SK-N-SH (cell line): ENCODE data around the gene IFITM1. TPM values are rescaled to one million over a fixed set of nuclear protein-coding genes. Genes with fewer than 3 reads are reported as not detected.

ENCODE experiments used
- CTCF ChIA-PET: fragments of 300-600, 350-600 bp; formaldehyde crosslinking; extraction: SDS; loops from one replicate; lab custom pipeline; 2021; lab: Yijun Ruan, JAX
- POLR2A ChIA-PET: fragments of 350-600 bp; sonication (Branson Sonifier 250); formaldehyde crosslinking; extraction: SDS; loops from one replicate; lab custom pipeline; 2020; ENCODE audit warnings: antibody characterized with exemption, inconsistent platforms; lab: Yijun Ruan, JAX
- DNase-seq: peaks from one replicate; pipeline ENCODE4 v3.0.0; 2012
- H2AFZ ChIP-seq: fragments of 200-600 bp; sonication (generic); 2 replicates; pipeline ENCODE4 v1.8.1; 2016; ENCODE audit warnings: antibody characterized with exemption, mild to moderate bottlenecking, low read depth
- H3F3A ChIP-seq: fragments of 200-600 bp; sonication (generic); replicated peaks from 2 replicates; pipeline ENCODE3; 2016; ENCODE audit warnings: antibody characterized with exemption, mild to moderate bottlenecking; ENCODE audit not compliant: insufficient read depth
- H3K27ac ChIP-seq, 2 experiments: fragments of 200-500 bp in 1 of 2; fragments of 200-600 bp in 1 of 2; sonication (Bioruptor generic) in 1 of 2; sonication (generic), shearing (Covaris generic) in 1 of 2; 2 replicates each; pipeline versions ENCODE4 v1.5.1 to v1.6.1; 2014 to 2016; ENCODE audit warnings: low read depth in 2 of 2, inconsistent platforms in 1 of 2, low read length in 1 of 2, mild to moderate bottlenecking in 1 of 2, mixed read lengths in 1 of 2
- H3K27me3 ChIP-seq: fragments of 200-600 bp; sonication (generic), shearing (Covaris generic); 2 replicates; pipeline ENCODE4 v1.6.1; 2016; ENCODE audit warnings: mixed run types; ENCODE audit not compliant: insufficient read depth
- H3K36me3 ChIP-seq, 2 experiments: fragments of 200-500 bp in 1 of 2; fragments of 200-600 bp in 1 of 2; sonication (Bioruptor generic) in 1 of 2; sonication (generic) in 1 of 2; replicated peaks in 1 of 2; 2 replicates each; pipeline versions ENCODE3 to v1.5.1; 2014 to 2016; ENCODE audit warnings: low read length in 1 of 2, mild to moderate bottlenecking in 1 of 2; ENCODE audit not compliant: insufficient read depth in 2 of 2, control insufficient read depth in 1 of 2
- H3K4me1 ChIP-seq, 2 experiments: fragments of 200-500 bp in 1 of 2; fragments of 200-600 bp in 1 of 2; sonication (Bioruptor generic) in 1 of 2; sonication (generic), shearing (Covaris generic) in 1 of 2; 2 replicates each; pipeline versions ENCODE4 v1.5.1 to v1.6.1; 2014 to 2016; ENCODE audit warnings: low read depth in 1 of 2, low read length in 1 of 2, mixed run types in 1 of 2; ENCODE audit not compliant: insufficient read depth in 2 of 2, control insufficient read depth in 1 of 2
- H3K4me2 ChIP-seq: fragments of 200-600 bp; sonication (generic), shearing (Covaris generic); 2 replicates; pipeline ENCODE4 v1.6.1; 2017; ENCODE audit warnings: mixed run types
- H3K4me3 ChIP-seq, 2 experiments: fragments of 200-500 bp in 1 of 2; fragments of 200-600 bp in 1 of 2; sonication (Bioruptor generic) in 1 of 2; sonication (generic), shearing (Covaris generic) in 1 of 2; 2 replicates each; pipeline versions ENCODE4 v1.5.1 to v1.8.1; 2014 to 2016; ENCODE audit warnings: low read depth in 2 of 2, inconsistent platforms in 1 of 2, low read length in 1 of 2, mild to moderate bottlenecking in 1 of 2, mixed read lengths in 1 of 2, moderate library complexity in 1 of 2
- H3K79me2 ChIP-seq: fragments of 200-600 bp; sonication (generic); 2 replicates; pipeline ENCODE4 v1.8.1; 2017; ENCODE audit warnings: mild to moderate bottlenecking; ENCODE audit not compliant: insufficient read depth
- H3K9ac ChIP-seq: fragments of 200-600 bp; sonication (generic); 2 replicates; pipeline ENCODE4 v1.6.1; 2017; ENCODE audit warnings: mixed run types
- H3K9me2 ChIP-seq: fragments of 200-600 bp; sonication (generic); 2 replicates; pipeline ENCODE4 v1.6.1; 2017; ENCODE audit warnings: mixed run types
- H3K9me3 ChIP-seq: fragments of 200-600 bp; sonication (generic); 2 replicates; pipeline ENCODE4 v1.6.1; 2017; ENCODE audit warnings: mixed run types, mild to moderate bottlenecking, moderate library complexity
- H4K20me1 ChIP-seq: fragments of 200-600 bp; sonication (generic); 2 replicates; pipeline ENCODE4 v1.6.1; 2017; ENCODE audit warnings: mild to moderate bottlenecking, mixed run types; ENCODE audit not compliant: insufficient read depth
- CHD2 ChIP-seq: fragments of 150-350 bp; IDR thresholded peaks from 2 replicates; pipeline ENCODE4 v1.6.1; 2018; ENCODE audit warnings: low read length; ENCODE audit not compliant: partially characterized antibody
- EP300 ChIP-seq, 2 experiments: IDR thresholded peaks; 2 replicates each; pipeline versions ENCODE4 v1.4.0 to v1.6.1; 2012; ENCODE audit warnings: borderline replicate concordance in 1 of 2, low read depth in 1 of 2, low read length in 1 of 2
- FOXM1 ChIP-seq: IDR thresholded peaks from 2 replicates; pipeline ENCODE4 v1.4.0; 2012; ENCODE audit warnings: low read depth, mild to moderate bottlenecking
- GABPA ChIP-seq: IDR thresholded peaks from 2 replicates; pipeline ENCODE4 v1.4.0; 2012; ENCODE audit warnings: low read depth, mild to moderate bottlenecking
- IRF3 ChIP-seq: fragments of 150-350 bp; IDR thresholded peaks from 2 replicates; pipeline ENCODE4 v1.6.1; 2016; ENCODE audit warnings: mild to moderate bottlenecking, low read depth, low read length
- JUND ChIP-seq: IDR thresholded peaks from 2 replicates; pipeline ENCODE4 v1.4.0; 2012
- NFIC ChIP-seq: IDR thresholded peaks from 2 replicates; pipeline ENCODE4 v1.4.0; 2012; ENCODE audit warnings: borderline replicate concordance
- PBX3 ChIP-seq: IDR thresholded peaks from 2 replicates; pipeline ENCODE4; 2012
- POLR2AphosphoS5 ChIP-seq: IDR thresholded peaks from 2 replicates; pipeline ENCODE4 v1.6.1; 2012; ENCODE audit warnings: low read depth, low read length
- RCOR1 ChIP-seq: fragments of 150-350 bp; IDR thresholded peaks from 2 replicates; pipeline ENCODE4 v1.6.1; 2017; ENCODE audit warnings: antibody characterized with exemption, low read length
- RFX5 ChIP-seq: IDR thresholded peaks from 2 replicates; pipeline ENCODE4 v1.6.1; 2012; ENCODE audit warnings: mild to moderate bottlenecking, improper control_type of control experiment, low read length
- RXRA ChIP-seq: IDR thresholded peaks from 2 replicates; pipeline ENCODE4 v1.4.0; 2012; ENCODE audit warnings: low read depth, mild to moderate bottlenecking, borderline replicate concordance
- SIN3A ChIP-seq: IDR thresholded peaks from 2 replicates; pipeline ENCODE4 v1.6.1; 2012; ENCODE audit warnings: low read depth, mild to moderate bottlenecking, low read length, moderate library complexity, borderline replicate concordance
- SMC3 ChIP-seq: IDR thresholded peaks from 2 replicates; pipeline ENCODE4 v1.6.1; 2012; ENCODE audit warnings: low read depth, low read length, improper control_type of control experiment
- TCF12 ChIP-seq: IDR thresholded peaks from 2 replicates; pipeline ENCODE4 v1.4.0; 2012
- WGBS: methylation state at CpG from one replicate; pipeline ENCODE4 v1.1.6; 2017; ENCODE audit warnings: low lambda C conversion rate; 5-methylcytosine and 5-hydroxymethylcytosine counted together
- polyA plus RNA-seq, 3 experiments: library from polyadenylated mRNA; depleted of rRNA; stranded (reverse); fragments of >200 nt; gene quantifications; 2 replicates each; pipeline ENCODE4 v1.2.3, GENCODE V29; 2012
- TF ChIP-seq, protein P1 (sequence below): IDR thresholded peaks from 2 replicates; pipeline ENCODE4 v1.6.1; 2012; ENCODE audit warnings: mild to moderate bottlenecking, low read depth, low read length, moderate library complexity

Gene IFITM1
- polyA plus RNA-seq, 1 of the 3 experiments (the other 2 are of a cell fraction), result 19.4 TPM

DNA sequence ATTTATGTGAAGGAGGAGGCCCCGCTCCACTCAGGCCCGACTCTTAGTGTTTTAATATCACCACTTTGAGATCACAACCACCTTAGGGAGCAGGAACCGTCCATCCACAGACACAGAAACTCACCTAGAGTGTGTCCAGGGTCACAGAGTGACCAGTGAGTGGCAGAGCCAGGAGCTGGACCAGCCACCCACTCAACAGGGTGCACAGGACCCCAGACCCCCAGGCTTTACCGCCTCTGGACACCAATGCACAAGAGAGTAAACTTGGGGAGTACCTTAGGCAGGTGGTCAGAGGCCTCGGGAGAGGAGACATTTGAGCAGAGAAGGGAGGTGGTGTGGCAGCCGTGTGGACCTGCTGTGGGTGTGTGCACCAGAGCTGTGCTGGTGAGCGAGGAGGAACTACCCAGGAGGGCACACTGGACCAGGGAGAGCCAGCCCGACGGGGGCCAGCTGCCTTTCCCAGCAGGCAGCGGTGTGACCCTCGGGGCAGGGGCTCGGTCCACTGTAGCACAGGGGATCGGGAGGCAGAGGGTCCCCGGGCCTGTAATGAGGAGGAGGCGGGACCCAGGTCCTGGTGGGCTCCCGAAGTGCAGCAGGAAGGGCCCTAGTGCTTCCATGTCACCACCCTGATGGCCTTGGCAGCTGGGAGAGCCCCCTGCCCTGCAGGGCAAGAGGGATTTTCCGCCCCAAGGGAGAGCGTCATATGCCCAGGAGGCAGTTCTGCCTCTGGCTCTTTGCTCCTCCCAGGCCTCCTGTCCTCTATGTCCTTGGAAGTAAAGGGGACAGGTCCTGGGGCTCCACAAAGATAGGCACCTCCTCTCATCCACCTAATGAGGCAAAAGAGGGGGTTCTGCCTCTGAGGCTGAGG is 43.2 kb upstream of the IFITM1 start:
- H3K4me2 ChIP-seq, result no peak overlapping the region
- no peak overlapping the region for H3K4me3 ChIP-seq
- H3K4me1 ChIP-seq, result peaks cover 0 to 6% of the 10 kb centered on the region in 2 experiments; a peak in 1 of 4 replicates
- H3K9ac ChIP-seq, result no peak overlapping the region
- no peaks in the 10 kb centered on the region; the same call in 1 of the 2 replicates for H3K9me3 ChIP-seq
- no peak for TF ChIP-seq TCF12
- no peak overlapping the region for H2AFZ ChIP-seq
- peaks cover 9% of the 10 kb centered on the region; the same call in 1 of the 2 replicates for H3K27me3 ChIP-seq
- no peaks in the 10 kb centered on the region for H3K9me2 ChIP-seq
- H3K36me3 ChIP-seq, result no peaks in the 10 kb centered on the region
- CTCF ChIA-PET, result no interaction called here
- H3K27ac ChIP-seq, result no peak overlapping the region
- peaks cover 12% of the 10 kb centered on the region for H3F3A ChIP-seq
- WGBS, result 60% methylated on average over 10 of the region's 18 CpGs
- H4K20me1 ChIP-seq, result no peaks in the 10 kb centered on the region
- POLR2A ChIA-PET, result no interaction called here
- no peak for DNase-seq
- no peaks in the 10 kb centered on the region for H3K79me2 ChIP-seq

- no CpG with 5 or more reads among the region's 8 CpGs for WGBS
- H3K4me2 ChIP-seq, result no peak overlapping the region
- no peak overlapping the region for H2AFZ ChIP-seq
- H3K9me2 ChIP-seq, result no peaks in the 10 kb centered on the region
- TF ChIP-seq RXRA (no peak), JUND (no peak), CHD2 (no peak), EP300 (IDR thresholded peaks at IDR 0.05; ENCODE audit: borderline replicate concordance in 1 of 2, low read depth in 1 of 2, low read length in 1 of 2) (no peak), IRF3 (no peak), RFX5 (no peak), PBX3 (no peak), FOXM1 (no peak), NFIC (no peak), SMC3 (no peak), RCOR1 (no peak), SIN3A (no peak), GABPA (no peak), POLR2AphosphoS5 (no peak)
- TF ChIP-seq, protein P1, sequence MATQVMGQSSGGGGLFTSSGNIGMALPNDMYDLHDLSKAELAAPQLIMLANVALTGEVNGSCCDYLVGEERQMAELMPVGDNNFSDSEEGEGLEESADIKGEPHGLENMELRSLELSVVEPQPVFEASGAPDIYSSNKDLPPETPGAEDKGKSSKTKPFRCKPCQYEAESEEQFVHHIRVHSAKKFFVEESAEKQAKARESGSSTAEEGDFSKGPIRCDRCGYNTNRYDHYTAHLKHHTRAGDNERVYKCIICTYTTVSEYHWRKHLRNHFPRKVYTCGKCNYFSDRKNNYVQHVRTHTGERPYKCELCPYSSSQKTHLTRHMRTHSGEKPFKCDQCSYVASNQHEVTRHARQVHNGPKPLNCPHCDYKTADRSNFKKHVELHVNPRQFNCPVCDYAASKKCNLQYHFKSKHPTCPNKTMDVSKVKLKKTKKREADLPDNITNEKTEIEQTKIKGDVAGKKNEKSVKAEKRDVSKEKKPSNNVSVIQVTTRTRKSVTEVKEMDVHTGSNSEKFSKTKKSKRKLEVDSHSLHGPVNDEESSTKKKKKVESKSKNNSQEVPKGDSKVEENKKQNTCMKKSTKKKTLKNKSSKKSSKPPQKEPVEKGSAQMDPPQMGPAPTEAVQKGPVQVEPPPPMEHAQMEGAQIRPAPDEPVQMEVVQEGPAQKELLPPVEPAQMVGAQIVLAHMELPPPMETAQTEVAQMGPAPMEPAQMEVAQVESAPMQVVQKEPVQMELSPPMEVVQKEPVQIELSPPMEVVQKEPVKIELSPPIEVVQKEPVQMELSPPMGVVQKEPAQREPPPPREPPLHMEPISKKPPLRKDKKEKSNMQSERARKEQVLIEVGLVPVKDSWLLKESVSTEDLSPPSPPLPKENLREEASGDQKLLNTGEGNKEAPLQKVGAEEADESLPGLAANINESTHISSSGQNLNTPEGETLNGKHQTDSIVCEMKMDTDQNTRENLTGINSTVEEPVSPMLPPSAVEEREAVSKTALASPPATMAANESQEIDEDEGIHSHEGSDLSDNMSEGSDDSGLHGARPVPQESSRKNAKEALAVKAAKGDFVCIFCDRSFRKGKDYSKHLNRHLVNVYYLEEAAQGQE, result no peak
- H3F3A ChIP-seq, result peaks cover 7% of the 10 kb centered on the region
- no peaks in the 10 kb centered on the region for H4K20me1 ChIP-seq
- no peaks in the 10 kb centered on the region for H3K36me3 ChIP-seq
- no peak overlapping the region for H3K9ac ChIP-seq
- ChIA-PET POLR2A (no interaction called here), CTCF (no interaction called here)
- DNase-seq, result no peak
- H3K79me2 ChIP-seq, result no peaks in the 10 kb centered on the region
- no peak overlapping the region for H3K4me3 ChIP-seq
- H3K9me3 ChIP-seq, result peaks cover 3% of the 10 kb centered on the region
- H3K4me1 ChIP-seq, result peaks cover 0 to 6% of the 10 kb centered on the region in 2 experiments; a peak in 1 of 4 replicates
- H3K27ac ChIP-seq, result no peak overlapping the region
- peaks cover 9% of the 10 kb centered on the region; the same call in 1 of the 2 replicates for H3K27me3 ChIP-seq
Observed at GRCh38 chr11:271319-271715, 42.5 kb upstream of the IFITM1 start.
